ENCODE results near the gene CYLD. TPM values are rescaled to one million over a fixed set of nuclear protein-coding genes. Genes with fewer than 3 reads are reported as not detected.

CYLD gene
- total RNA-seq, 1 experiment from 2014 or later = 24.9 TPM

DNA sequence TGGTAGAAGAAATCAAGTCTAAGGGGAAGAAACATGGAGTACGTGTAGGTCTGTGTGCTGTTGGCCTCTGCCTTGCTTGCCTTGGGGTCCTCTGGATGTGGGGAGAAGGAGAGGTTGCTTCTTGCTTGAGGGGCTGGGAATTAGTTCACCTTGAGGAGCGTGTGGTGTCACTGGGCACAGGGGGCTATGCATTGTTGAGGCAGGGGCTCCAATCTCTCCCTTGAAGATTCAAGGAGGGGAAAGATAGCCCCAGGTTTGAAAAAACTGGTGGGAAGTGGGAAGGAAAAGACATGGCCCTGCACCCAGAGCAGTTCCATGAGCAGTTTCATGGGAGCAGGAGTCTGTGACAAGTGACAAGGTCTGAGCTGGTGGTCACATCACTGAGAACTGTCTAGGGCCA, 103.4 kb downstream of the CYLD start:
- no peak for DNase-seq (ENCODE audit: low spot score)

DNA sequence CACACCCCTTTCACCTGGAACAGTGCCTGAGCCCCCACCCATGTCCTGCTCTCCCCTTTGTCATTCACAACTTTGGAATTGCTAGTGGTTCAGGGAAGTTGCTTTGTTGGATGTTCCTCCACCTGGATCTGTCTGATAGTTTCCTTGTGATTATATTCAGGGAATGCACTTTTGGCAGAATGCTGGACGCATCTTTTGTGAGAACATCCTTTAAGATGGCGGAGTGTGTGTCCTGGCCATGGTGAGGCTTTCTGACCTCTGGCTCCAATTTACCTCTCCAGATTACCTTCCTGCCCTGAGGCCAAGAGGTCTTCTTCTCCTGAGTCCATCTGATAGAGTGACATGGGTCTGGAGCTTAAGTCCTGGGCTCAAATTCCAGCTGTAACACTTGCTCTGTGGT, 104.6 kb downstream of the CYLD start:
- DNase-seq (ENCODE audit: low spot score) = no peak

- DNase-seq (ENCODE audit: low spot score) = no peak
Observed at GRCh38 chr16:50847166-50847565, 105.3 kb downstream of the CYLD start.

GRCh38 chr16:50848755-50849514, 107.0 kb downstream of the CYLD start:
- no peak for DNase-seq (ENCODE audit: low spot score)

Other genes starting within 250 kb of the CYLD start
- 0.16 and 0.21 TPM in 2 replicates for gene NKD1, start 193.7 kb upstream of the CYLD start, total RNA-seq (2014; rRNA removed; shearing (Covaris generic))
- not detected in 2 replicates for gene SNX20, start 60.8 kb upstream of the CYLD start, total RNA-seq (2014; rRNA removed; shearing (Covaris generic))
- gene NOD2, start 48.5 kb upstream of the CYLD start, total RNA-seq (2014; rRNA removed; shearing (Covaris generic)) = not detected in 2 replicates

All from H4 (cell line).